Fibroblast of lung (primary cell): ENCODE measurements around the gene KICS2. TPM values are rescaled to one million over a fixed set of nuclear protein-coding genes. Genes with fewer than 3 reads are reported as not detected.
A peak's percentile ranks its signal among the peaks of the same experiment; 100 is the strongest.

Experiments used
- DNase-seq, 2 donors: peaks; one replicate each; pipeline versions ENCODE4 v3.0.0 to v3.0.0-alpha.2; 2010; ENCODE audit warnings: low read depth in 2 of 2
- H2AFZ ChIP-seq: 2 replicates; pipeline ENCODE4 v1.5.1; 2012; ENCODE audit warnings: low read length, control low read depth, inconsistent platforms
- H3K27ac ChIP-seq: 2 replicates; pipeline ENCODE4 v1.5.1; 2011; ENCODE audit warnings: low read length, control low read depth; ENCODE audit not compliant: insufficient read depth
- H3K27me3 ChIP-seq: 2 replicates; pipeline ENCODE4 v1.5.1; 2011; ENCODE audit warnings: mild to moderate bottlenecking, low read length; ENCODE audit not compliant: control insufficient read depth, insufficient read depth
- H3K36me3 ChIP-seq: 2 replicates; pipeline ENCODE4 v1.5.1; 2011; ENCODE audit warnings: low read length; ENCODE audit not compliant: control insufficient read depth, insufficient read depth
- H3K4me1 ChIP-seq: 2 replicates; pipeline ENCODE4 v1.5.1; 2011; ENCODE audit warnings: low read length; ENCODE audit not compliant: control insufficient read depth, insufficient read depth; ENCODE audit errors: extremely low read depth
- H3K4me2 ChIP-seq: 2 replicates; pipeline ENCODE4 v1.5.1; 2011; ENCODE audit warnings: low read length, control low read depth; ENCODE audit not compliant: insufficient read depth; ENCODE audit errors: extremely low read depth
- H3K4me3 ChIP-seq, 4 experiments: fragments of 200-600 bp in 1 of 4; sonication (generic) in 1 of 4; replicated peaks in 1 of 4; 2 replicates each; pipeline ENCODE4 v1.5.1; 2011 to 2016; ENCODE audit warnings: low read length in 4 of 4, low read depth in 3 of 4, mild to moderate bottlenecking in 3 of 4, control low read depth in 2 of 4, inconsistent platforms in 1 of 4, mixed read lengths in 1 of 4; ENCODE audit not compliant: insufficient read depth in 1 of 4; ENCODE audit errors: control extremely low read depth in 1 of 4
- H3K79me2 ChIP-seq: 2 replicates; pipeline ENCODE4 v1.5.1; 2012; ENCODE audit warnings: mild to moderate bottlenecking, low read length, inconsistent platforms; ENCODE audit not compliant: control insufficient read depth, insufficient read depth
- H3K9ac ChIP-seq: 2 replicates; pipeline ENCODE4 v1.5.1; 2011; ENCODE audit warnings: mild to moderate bottlenecking, low read length, control low read depth; ENCODE audit not compliant: insufficient read depth
- H3K9me3 ChIP-seq: 2 replicates; pipeline ENCODE4 v1.5.1; 2012; ENCODE audit warnings: low read depth, low read length; ENCODE audit not compliant: control insufficient read depth, insufficient read depth
- H4K20me1 ChIP-seq: 2 replicates; pipeline ENCODE4 v1.5.1; 2011; ENCODE audit warnings: low read length; ENCODE audit not compliant: control insufficient read depth, insufficient read depth; ENCODE audit errors: extremely low read depth
- EZH2 ChIP-seq: IDR thresholded peaks from 2 replicates; pipeline ENCODE4 v1.5.1; 2012; ENCODE audit warnings: low read length, control low read depth, mild to moderate bottlenecking; ENCODE audit errors: missing control alignments
- polyA plus RNA-seq, 2 donors: library from polyadenylated mRNA; depleted of rRNA in 1 of 2; stranded (reverse) in 1 of 2; unstranded in 1 of 2; fragments of >200 nt; gene quantifications; 2 replicates each; pipeline ENCODE4 v1.2.1, GENCODE V29; 2011 to 2012; ENCODE audit warnings: missing spikeins in 1 of 2
- total RNA-seq: library from RNA; depleted of rRNA; stranded (reverse); fragments of >200 nt; gene quantifications from 2 replicates; pipeline ENCODE4 v1.2.1, GENCODE V29; 2014
- TF ChIP-seq, protein P1 (sequence below), 2 donors: IDR thresholded peaks in 1 of 2; conservative IDR thresholded peaks in 1 of 2; 1 replicate in 1 of 2; 2 replicates in 1 of 2; pipeline ENCODE4 v1.5.1; 2011 to 2012; ENCODE audit warnings: low read length in 2 of 2, control low read depth in 1 of 2, inconsistent platforms in 1 of 2, low read depth in 1 of 2, mild to moderate bottlenecking in 1 of 2

Gene KICS2
- total and polyA plus RNA-seq, 2 donors (not counting 1 experiment from before 2014, with no cell fraction given) = 3.2 to 9.7 TPM

DNA sequence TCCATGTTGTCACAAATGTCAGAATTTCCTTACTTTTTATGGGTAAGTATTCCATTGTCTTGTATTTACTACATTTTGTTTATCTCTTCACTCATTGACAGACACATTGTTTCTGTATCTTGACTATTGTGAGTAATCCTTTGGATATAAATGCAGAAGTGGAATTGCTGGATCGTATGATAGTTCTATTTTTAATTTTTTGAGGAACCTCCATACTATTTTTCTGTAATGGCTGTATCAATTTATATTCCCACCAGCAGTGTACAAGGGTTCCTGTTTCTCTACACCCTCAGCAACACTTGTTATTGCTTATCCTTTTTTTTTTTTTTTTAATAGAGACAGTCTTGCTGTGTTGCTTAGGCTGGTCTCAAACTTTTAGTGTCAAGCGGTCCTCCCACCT is 3.5 kb upstream of the KICS2 start:
- Histone ChIP-seq H3K4me1 (no peaks in the 10 kb centered on the region), H2AFZ (no peak overlapping the region), H4K20me1 (no peaks in the 10 kb centered on the region), H3K4me3 (no peak overlapping the region), H3K4me2 (no peak overlapping the region), H3K36me3 (no peaks in the 10 kb centered on the region), H3K9ac (no peak overlapping the region), H3K27ac (no peak overlapping the region), H3K9me3 (no peaks in the 10 kb centered on the region), H3K79me2 (no peaks in the 10 kb centered on the region), H3K27me3 (no peaks in the 10 kb centered on the region)
- no peak for DNase-seq
- TF ChIP-seq, protein P1, sequence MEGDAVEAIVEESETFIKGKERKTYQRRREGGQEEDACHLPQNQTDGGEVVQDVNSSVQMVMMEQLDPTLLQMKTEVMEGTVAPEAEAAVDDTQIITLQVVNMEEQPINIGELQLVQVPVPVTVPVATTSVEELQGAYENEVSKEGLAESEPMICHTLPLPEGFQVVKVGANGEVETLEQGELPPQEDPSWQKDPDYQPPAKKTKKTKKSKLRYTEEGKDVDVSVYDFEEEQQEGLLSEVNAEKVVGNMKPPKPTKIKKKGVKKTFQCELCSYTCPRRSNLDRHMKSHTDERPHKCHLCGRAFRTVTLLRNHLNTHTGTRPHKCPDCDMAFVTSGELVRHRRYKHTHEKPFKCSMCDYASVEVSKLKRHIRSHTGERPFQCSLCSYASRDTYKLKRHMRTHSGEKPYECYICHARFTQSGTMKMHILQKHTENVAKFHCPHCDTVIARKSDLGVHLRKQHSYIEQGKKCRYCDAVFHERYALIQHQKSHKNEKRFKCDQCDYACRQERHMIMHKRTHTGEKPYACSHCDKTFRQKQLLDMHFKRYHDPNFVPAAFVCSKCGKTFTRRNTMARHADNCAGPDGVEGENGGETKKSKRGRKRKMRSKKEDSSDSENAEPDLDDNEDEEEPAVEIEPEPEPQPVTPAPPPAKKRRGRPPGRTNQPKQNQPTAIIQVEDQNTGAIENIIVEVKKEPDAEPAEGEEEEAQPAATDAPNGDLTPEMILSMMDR (conservative IDR thresholded peaks at IDR 0.05 in 1 of 2, IDR thresholded peaks at IDR 0.05 in 1 of 2; ENCODE audit: low read depth in 1 of 2, low read length in 2 of 2) = no peak
- TF ChIP-seq EZH2 = no peak

DNA sequence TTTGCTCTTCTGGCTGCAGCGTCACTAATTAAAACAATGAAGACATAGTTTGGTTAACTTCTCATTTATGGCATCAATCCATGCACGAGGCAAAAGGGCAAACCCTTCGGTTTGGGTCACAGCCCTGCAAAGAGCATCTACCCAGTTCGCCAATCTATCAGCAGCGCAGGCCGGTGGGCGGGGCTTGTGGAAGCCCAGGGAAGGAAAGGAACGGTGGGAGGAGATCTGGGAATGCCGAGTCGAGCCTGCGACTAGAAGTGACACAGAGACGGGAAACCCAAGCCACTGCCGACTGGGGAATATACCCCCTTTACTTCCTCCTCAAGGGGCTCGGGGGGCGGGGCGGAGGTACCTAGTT is 466 bp downstream of the KICS2 start:
- H3K4me2 ChIP-seq = peak overlapping the region; percentile 98
- DNase-seq = peak; percentile 74 to 87
- no peaks in the 10 kb centered on the region for H3K4me1 ChIP-seq
- no peaks in the 10 kb centered on the region for H3K9me3 ChIP-seq
- H3K79me2 ChIP-seq = no peaks in the 10 kb centered on the region
- H4K20me1 ChIP-seq = no peaks in the 10 kb centered on the region
- H3K36me3 ChIP-seq = no peaks in the 10 kb centered on the region
- peak overlapping the region; percentile 96 for H3K9ac ChIP-seq
- H2AFZ ChIP-seq = peak overlapping the region; percentile 89
- H3K4me3 ChIP-seq = peak overlapping the region; percentile 77 to 93 (median 83)
- H3K27me3 ChIP-seq = no peaks in the 10 kb centered on the region
- TF ChIP-seq, protein P1 (conservative IDR thresholded peaks at IDR 0.05 in 1 of 2, IDR thresholded peaks at IDR 0.05 in 1 of 2; ENCODE audit: low read depth in 1 of 2, low read length in 2 of 2) = no peak
- TF ChIP-seq EZH2 = no peak
- peak overlapping the region; percentile 98 for H3K27ac ChIP-seq

DNA sequence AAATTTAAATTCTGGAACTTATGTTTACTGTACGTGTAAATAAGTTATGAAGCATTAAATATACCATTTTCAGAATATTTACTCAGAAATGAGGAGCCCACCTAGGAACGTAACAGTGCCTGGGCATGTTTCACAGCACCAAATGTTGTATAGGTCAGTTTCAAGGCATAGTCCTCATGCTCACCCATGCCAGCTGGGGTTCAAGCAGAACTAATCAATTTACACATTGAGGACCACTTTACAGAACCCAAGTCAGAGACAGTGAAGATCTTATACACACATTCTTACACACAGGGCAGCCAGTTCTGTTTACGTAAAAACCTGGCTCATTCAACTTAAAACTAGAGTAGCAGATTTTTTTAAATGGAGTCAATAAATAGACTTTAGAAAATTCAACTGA is 2.0 kb downstream of the KICS2 start:
- no peaks in the 10 kb centered on the region for H3K36me3 ChIP-seq
- no peak overlapping the region for H3K4me2 ChIP-seq
- no peak overlapping the region for H3K9ac ChIP-seq
- no peaks in the 10 kb centered on the region for H3K79me2 ChIP-seq
- H4K20me1 ChIP-seq = no peaks in the 10 kb centered on the region
- no peak overlapping the region for H3K27ac ChIP-seq
- no peak overlapping the region for H3K4me3 ChIP-seq
- no peaks in the 10 kb centered on the region for H3K27me3 ChIP-seq
- no peaks in the 10 kb centered on the region for H3K9me3 ChIP-seq
- no peak for TF ChIP-seq EZH2
- TF ChIP-seq, protein P1 (conservative IDR thresholded peaks at IDR 0.05 in 1 of 2, IDR thresholded peaks at IDR 0.05 in 1 of 2; ENCODE audit: low read depth in 1 of 2, low read length in 2 of 2) = no peak
- H2AFZ ChIP-seq = no peak overlapping the region
- H3K4me1 ChIP-seq = no peaks in the 10 kb centered on the region
- DNase-seq = no peak
